ENCODE measurements around the gene THOC5. TPM values are rescaled to one million over a fixed set of nuclear protein-coding genes. Genes with fewer than 3 reads are reported as not detected.
"Not testable (repeated sequence)": the region's sequence is repeated elsewhere in the genome, so short reads cannot be mapped to it uniquely, and the experiment has no call there.

THOC5 gene
- total and polyA plus RNA-seq, 9 donors, result 26.2 to 51.6 (median 33.5) TPM

- no peaks in the 10 kb centered on the region for H3K4me1 ChIP-seq (ENCODE audit: insufficient read depth)
- H3K4me3 ChIP-seq, result no peak overlapping the region
- no peaks in the 10 kb centered on the region for H3K9me3 ChIP-seq
- TF ChIP-seq POLR2A (IDR thresholded peaks at IDR 0.05), result no peak
- WGBS, 3 donors, result 92 to 93% (median 92%) methylated on average over 6 of the region's 6 CpGs
- H3K27ac ChIP-seq, result no peak overlapping the region
- no peak for DNase-seq
- no peaks in the 10 kb centered on the region for H3K27me3 ChIP-seq
- intact Hi-C loops (cut with DNase I), result no loop called here
- no peaks in the 10 kb centered on the region for H3K36me3 ChIP-seq
Observed at GRCh38 chr22:29491012-29491411, 62.5 kb downstream of the THOC5 start.

- 77 to 91% (median 87%) methylated on average over 8 of the region's 8 CpGs for WGBS, 3 donors
Observed at GRCh38 chr22:29489127-29489780, 64.3 kb downstream of the THOC5 start.

GRCh38 chr22:29487426-29487986 lies 66.1 kb downstream of the THOC5 start:
- no peak for DNase-seq
- no peak overlapping the region for H3K27ac ChIP-seq
- no peak overlapping the region for H3K4me3 ChIP-seq
- H3K27me3 ChIP-seq, result no peaks in the 10 kb centered on the region
- H3K4me1 ChIP-seq (ENCODE audit: insufficient read depth), result peaks cover 3% of the 10 kb centered on the region
- TF ChIP-seq POLR2A (IDR thresholded peaks at IDR 0.05), result no peak
- no peak for TF ChIP-seq EP300 (IDR thresholded peaks at IDR 0.05)
- TF ChIP-seq CTCF (IDR thresholded peaks at IDR 0.05), result no peak
- intact Hi-C loops (cut with DNase I), result no loop called here
- H3K36me3 ChIP-seq, result no peaks in the 10 kb centered on the region
- 88 to 92% (median 90%) methylated on average over 6 of the region's 6 CpGs for WGBS, 3 donors
- no peaks in the 10 kb centered on the region for H3K9me3 ChIP-seq

More at GRCh38 chr22:29489127-29489780, 64.3 kb downstream of the THOC5 start:
- H3K4me1 ChIP-seq (ENCODE audit: insufficient read depth); DNase-seq; H3K4me3 ChIP-seq; intact Hi-C loops (cut with DNase I); H3K36me3 ChIP-seq; H3K9me3 ChIP-seq; H3K27ac ChIP-seq; H3K27me3 ChIP-seq: not testable (repeated sequence)

- H3K36me3 ChIP-seq, result no peaks in the 10 kb centered on the region
- no peaks in the 10 kb centered on the region for H3K9me3 ChIP-seq
- 86 to 96% (median 94%) methylated on average over 8 of the region's 8 CpGs for WGBS, 3 donors
- no peak for TF ChIP-seq CTCF (IDR thresholded peaks at IDR 0.05)
- TF ChIP-seq POLR2A (IDR thresholded peaks at IDR 0.05), result no peak
- TF ChIP-seq EP300 (IDR thresholded peaks at IDR 0.05), result no peak
- no peaks in the 10 kb centered on the region for H3K27me3 ChIP-seq
- H3K4me1 ChIP-seq (ENCODE audit: insufficient read depth), result peaks cover 16% of the 10 kb centered on the region
- intact Hi-C loops (cut with DNase I), result no loop called here
- no peak for DNase-seq
- H3K4me3 ChIP-seq, result no peak overlapping the region
- H3K27ac ChIP-seq, result no peak overlapping the region
Observed at GRCh38 chr22:29485448-29485847, 68.1 kb downstream of the THOC5 start.

GRCh38 chr22:29484642-29485041 lies 68.9 kb downstream of the THOC5 start:
- 93 to 95% (median 95%) methylated on average over 3 of the region's 3 CpGs for WGBS, 3 donors
- Histone ChIP-seq H3K27me3 (no peaks in the 10 kb centered on the region), H3K4me1 (ENCODE audit: insufficient read depth) (peaks cover 21% of the 10 kb centered on the region), H3K36me3 (no peaks in the 10 kb centered on the region), H3K27ac (no peak overlapping the region), H3K4me3 (no peak overlapping the region), H3K9me3 (no peaks in the 10 kb centered on the region)
- TF ChIP-seq POLR2A (IDR thresholded peaks at IDR 0.05) (no peak), EP300 (IDR thresholded peaks at IDR 0.05) (no peak), CTCF (IDR thresholded peaks at IDR 0.05) (no peak)
- intact Hi-C loops (cut with DNase I), result no loop called here
- DNase-seq, result no peak
